Left renal cortex interstitium (tissue), 4 donors: ENCODE results near the gene FHOD3. TPM values are rescaled to one million over a fixed set of nuclear protein-coding genes. Genes with fewer than 3 reads are reported as not detected.

Experiments used
- DNase-seq, 4 donors: peaks; one replicate each; pipeline ENCODE4 v3.0.0-alpha.2; 2013; ENCODE audit warnings: low read depth in 4 of 4, low spot score in 2 of 4, missing footprints in 1 of 4
- polyA plus RNA-seq, 4 donors: library from polyadenylated mRNA; unstranded; fragments of 120-200 nt; gene quantifications; one replicate each; pipeline ENCODE4 v1.2.1, GENCODE V29; 2013; ENCODE audit not compliant: insufficient read length in 4 of 4

FHOD3 gene
- polyA plus RNA-seq, 4 donors: 35.3 to 42.9 (median 40.5) TPM

GRCh38 chr18:36321658-36322407, 24.3 kb downstream of the FHOD3 start:
- no peak for DNase-seq

- no peak for DNase-seq
Measured at GRCh38 chr18:36322408-36322728, 24.9 kb downstream of the FHOD3 start.

- no peak for DNase-seq
Measured at GRCh38 chr18:36322734-36323133, 25.2 kb downstream of the FHOD3 start.

- DNase-seq: no peak
Measured at GRCh38 chr18:36323421-36323820, 25.9 kb downstream of the FHOD3 start.

GRCh38 chr18:36325846-36326245, 28.3 kb downstream of the FHOD3 start:
- no peak for DNase-seq

DNA sequence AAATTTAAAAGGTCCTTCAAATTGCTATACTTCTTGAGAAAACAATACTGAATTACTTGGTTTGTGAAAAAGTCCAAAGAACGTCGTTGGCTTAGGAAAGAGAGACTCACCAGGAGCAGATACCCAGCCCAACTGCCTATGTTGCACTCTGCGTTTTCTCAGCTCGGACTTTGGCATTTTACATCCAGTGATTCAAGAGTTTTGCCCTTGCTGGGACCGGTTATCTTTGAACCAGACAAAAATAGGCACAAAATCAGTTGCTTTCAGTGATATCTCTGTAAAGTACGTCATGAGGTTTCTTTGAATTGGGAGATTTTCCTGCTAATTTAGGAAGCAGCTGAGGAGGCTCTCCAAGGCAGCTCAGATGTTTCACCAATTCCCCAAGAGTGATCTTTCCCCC, 29.3 kb downstream of the FHOD3 start:
- DNase-seq: no peak

DNA sequence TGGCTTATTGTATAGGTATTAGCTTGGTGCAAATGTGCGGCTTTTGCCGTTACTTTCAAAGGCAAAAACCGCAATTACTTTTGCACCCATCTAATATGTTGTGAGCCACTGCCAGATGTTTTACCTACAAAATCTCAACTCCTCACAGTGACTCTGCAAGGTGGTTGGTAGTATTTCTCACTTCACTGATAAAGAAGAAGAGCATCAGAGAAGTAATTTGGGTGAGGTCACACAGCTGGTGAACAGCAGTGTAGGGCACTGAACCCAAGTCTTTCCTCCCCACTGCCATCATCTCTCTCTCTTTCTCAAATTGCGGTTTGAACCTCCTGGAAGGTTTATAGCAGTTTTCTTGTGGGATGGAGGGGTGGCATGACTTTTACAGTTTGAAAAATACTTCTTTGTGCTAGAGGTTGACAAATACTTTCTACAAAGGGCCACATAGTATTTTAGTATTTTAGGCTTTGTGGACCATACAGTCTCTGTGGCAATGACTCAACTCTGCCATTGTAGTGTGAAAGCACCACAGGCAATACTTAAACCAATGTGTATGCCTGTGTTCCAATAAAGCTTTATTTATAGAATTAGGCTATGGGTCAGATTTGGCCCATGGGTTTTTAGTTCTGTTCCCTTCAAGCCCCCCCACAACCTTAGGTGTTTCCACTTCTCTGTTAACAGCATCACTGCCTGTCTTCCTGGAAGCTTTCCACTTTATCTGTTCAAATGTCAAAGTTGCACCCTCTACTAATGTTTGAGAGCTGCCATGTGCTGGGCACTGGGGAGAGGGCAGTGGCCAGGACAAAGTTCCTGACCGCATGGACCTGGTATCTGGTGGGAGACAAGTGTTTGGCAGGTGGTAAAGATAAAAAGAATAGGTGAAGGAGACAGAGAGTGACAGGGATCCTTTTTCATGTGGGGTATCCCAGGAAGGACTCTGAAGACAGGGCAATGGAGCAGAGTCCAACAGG, 30.1 kb downstream of the FHOD3 start:
- DNase-seq: no peak

DNA sequence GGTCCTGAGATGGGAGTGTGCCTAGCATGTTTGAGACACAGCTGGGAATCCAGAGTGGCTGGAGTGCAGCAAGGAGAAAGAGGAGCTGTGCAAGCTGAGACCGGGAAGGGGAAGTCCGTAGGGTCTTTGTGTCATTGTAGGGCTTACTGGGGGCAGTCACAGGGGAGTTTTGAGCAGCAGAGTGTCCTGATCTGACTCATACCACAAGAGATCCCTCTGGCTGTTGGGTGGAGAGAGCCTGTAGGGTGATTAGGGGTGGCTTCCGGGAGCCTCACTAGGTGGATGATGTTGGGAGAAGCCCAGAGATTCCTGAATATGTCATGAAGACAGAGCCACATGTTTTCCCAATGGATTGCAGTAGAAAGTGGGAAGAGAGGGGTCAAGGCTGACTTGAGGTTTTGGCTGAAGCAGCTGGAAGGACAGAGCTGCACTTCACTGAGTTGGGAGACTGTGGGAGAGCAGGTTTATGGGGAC, 30.9 kb downstream of the FHOD3 start:
- DNase-seq: no peak

- no peak for DNase-seq
Measured at GRCh38 chr18:36328916-36329315, 31.4 kb downstream of the FHOD3 start.

GRCh38 chr18:36329684-36330434, 32.3 kb downstream of the FHOD3 start:
- DNase-seq: no peak

- no peak for DNase-seq
Measured at GRCh38 chr18:36330435-36331052, 33.0 kb downstream of the FHOD3 start.

DNA sequence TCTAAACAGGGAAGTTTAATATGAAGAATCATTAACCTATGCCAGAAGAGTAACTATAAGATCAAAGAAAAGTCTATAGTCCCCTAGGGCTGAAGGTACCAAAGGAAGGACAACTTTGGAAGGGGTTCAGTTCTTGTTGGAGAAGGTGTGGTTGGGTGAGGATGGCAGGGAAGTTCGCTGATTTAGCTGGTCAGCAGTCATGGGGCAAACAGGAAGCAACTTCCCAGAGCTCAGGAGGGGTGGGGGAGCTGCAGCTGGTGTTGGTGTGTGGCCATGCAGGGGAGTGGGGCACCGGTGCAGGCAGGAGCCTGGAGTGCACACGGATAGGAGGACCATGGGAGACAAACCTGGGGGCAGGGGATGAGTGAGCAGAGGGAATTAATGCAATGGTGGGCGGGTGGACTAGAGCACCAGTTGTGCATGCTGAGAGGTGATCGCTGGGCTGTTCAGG, 34.0 kb downstream of the FHOD3 start:
- no peak for DNase-seq

- no peak for DNase-seq
Measured at GRCh38 chr18:36333414-36333813, 35.9 kb downstream of the FHOD3 start.

DNA sequence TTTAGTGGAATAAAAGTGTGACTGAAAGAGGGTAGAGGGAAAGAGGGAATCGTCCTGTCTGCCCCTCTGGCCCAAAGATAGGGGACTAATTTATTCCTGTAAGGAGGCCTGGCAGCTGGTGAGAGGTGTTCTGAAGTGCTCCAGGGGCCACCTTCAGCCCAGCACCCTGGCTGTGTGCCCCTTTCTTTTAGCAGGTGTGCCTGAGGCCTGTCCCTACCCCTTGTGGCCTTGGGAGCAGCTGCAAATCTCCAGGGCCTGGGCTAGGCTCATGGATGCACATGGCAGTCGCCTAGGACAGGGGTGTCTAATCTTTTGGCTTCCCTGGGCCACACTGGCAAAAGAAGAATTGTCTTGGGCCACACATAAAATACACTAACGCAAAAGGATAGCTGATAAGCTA, 37.3 kb downstream of the FHOD3 start:
- no peak for DNase-seq

DNA sequence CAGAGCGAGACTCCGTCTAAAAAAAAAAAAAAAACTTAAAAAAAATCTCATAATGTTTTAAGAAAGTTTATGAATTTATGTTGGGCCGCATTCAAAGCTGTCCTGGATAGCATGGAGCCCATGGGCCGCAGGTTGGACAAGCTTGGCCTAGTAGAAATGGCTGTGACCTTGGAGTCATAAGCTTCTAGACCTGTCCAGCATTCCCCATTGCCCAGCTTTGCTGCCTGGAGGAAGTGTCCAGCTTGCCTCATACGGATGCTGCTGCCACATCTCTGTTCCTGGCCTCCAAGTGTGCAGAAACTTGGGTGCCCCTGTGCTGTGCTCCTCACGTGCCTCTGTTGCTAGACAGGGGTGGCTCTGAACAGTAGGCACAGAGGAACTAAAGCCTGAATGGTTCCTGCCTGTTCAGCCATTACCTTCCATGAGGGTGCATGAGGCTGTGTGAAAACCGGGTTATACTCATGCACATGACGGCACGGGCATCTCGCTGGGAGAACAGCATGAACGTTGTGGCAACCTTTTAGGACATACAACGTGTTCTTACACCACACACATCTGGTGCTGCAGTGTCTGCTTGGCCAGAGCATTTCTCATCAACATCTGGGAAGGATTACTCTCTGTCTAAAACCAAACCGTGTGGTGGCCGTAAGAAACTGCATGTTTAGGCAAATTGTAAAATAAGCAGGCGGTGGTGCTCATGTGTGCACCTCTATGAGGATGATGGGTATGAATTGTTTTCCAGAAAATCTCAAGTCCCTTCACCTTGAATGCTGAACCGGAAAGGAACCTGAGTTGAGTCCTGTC, 38.2 kb downstream of the FHOD3 start:
- DNase-seq: no peak

DNA sequence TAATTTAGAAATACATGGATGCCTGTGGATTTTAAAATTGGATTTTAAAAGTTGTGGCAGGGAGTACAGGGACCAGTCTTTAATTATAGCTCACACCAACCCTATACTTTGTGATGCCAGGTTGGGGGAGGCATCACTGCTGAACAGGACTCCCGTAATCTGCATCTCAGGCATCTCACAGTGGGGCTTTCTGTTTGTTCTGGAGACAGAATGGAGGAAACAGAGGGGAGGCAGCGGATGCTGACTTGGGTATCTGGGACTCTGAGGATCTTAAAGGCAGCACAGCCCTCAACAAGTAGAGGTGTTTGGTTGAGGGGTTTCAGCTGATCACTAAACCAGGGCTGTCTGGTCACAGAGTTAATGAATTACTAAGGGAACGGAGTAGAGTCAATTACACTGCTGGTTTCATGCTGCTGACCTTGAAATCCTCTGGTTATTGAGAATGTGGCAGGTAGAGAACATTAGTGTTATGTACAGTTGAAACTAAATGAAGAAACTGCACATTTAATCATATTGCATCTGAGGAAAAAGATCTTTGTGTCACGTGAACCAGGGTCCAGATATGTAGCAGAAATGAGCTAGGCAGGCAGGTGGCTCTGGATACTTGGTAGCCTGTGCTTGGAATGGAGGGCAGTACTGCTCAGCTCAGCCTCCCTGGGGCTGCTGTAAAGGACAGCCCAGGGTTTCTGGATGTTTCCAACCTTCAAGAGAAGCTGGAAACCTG, 40.3 kb downstream of the FHOD3 start:
- no peak for DNase-seq

- no peak for DNase-seq
Measured at GRCh38 chr18:36338403-36338933, 41.0 kb downstream of the FHOD3 start.

GRCh38 chr18:36340246-36340645, 42.7 kb downstream of the FHOD3 start:
- no peak for DNase-seq

- DNase-seq: no peak
Measured at GRCh38 chr18:36341944-36342343, 44.4 kb downstream of the FHOD3 start.
